B cell (primary cell): ENCODE results near the gene FOXI1.

Source experiments
- CTCF ChIP-seq: fragments of 200-600 bp; IDR thresholded peaks from one replicate; pipeline ENCODE4 v1.8.0; 2022; ENCODE audit warnings: antibody characterized with exemption, mild to moderate bottlenecking
- EZH2 ChIP-seq: IDR thresholded peaks from 2 replicates; pipeline ENCODE4 v1.6.1; 2012; ENCODE audit warnings: borderline replicate concordance, low read depth, mild to moderate bottlenecking, moderate library complexity, low read length; ENCODE audit not compliant: insufficient read depth, poor library complexity, severe bottlenecking

- TF ChIP-seq CTCF (no peak), EZH2 (no peak)
Observed at GRCh38 chr5:170057311-170057710, 48.4 kb upstream of the FOXI1 start.
